ENCODE results near the gene ACSF2. TPM values are rescaled to one million over a fixed set of nuclear protein-coding genes. Genes with fewer than 3 reads are reported as not detected.
"Not testable (repeated sequence)": the region's sequence is repeated elsewhere in the genome, so short reads cannot be mapped to it uniquely, and the experiment has no call there.

The ACSF2 gene
- total RNA-seq, 1 donor from 2014 or later = 70.4 TPM

DNA sequence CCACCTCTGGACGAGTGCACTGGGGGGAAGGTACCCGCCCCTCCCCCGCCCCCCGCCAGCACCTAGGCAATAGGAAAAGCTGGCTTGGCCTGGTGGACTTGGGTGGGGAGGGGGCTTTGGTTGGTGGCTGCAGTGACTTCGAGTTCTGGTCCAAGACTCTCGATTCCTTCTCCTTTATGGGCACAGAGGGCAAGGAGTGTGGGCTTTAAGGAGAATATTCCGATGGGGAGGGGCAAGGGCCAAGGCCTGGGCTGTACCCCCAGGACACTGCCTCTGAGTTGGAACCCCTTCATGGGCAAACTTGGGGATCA lies 409 bp downstream of the ACSF2 start:
- peak; percentile 0 to 1 for ATAC-seq
- TF ChIP-seq, protein P1, sequence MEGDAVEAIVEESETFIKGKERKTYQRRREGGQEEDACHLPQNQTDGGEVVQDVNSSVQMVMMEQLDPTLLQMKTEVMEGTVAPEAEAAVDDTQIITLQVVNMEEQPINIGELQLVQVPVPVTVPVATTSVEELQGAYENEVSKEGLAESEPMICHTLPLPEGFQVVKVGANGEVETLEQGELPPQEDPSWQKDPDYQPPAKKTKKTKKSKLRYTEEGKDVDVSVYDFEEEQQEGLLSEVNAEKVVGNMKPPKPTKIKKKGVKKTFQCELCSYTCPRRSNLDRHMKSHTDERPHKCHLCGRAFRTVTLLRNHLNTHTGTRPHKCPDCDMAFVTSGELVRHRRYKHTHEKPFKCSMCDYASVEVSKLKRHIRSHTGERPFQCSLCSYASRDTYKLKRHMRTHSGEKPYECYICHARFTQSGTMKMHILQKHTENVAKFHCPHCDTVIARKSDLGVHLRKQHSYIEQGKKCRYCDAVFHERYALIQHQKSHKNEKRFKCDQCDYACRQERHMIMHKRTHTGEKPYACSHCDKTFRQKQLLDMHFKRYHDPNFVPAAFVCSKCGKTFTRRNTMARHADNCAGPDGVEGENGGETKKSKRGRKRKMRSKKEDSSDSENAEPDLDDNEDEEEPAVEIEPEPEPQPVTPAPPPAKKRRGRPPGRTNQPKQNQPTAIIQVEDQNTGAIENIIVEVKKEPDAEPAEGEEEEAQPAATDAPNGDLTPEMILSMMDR (IDR thresholded peaks at IDR 0.05) = no peak
- H3K27ac ChIP-seq = peak overlapping the region; percentile 87

GRCh38 chr17:50426814-50427787 lies 1.1 kb downstream of the ACSF2 start:
- intact Hi-C loops (cut with DNase I) = no loop called here

More for the DNA sequence above, 409 bp downstream of the ACSF2 start:
- H3K9me3 ChIP-seq = no peaks in the 10 kb centered on the region
- H3K27me3 ChIP-seq (ENCODE audit: low read depth) = no peaks in the 10 kb centered on the region
- H3K36me3 ChIP-seq = no peaks in the 10 kb centered on the region
- intact Hi-C loops (cut with DNase I) = no loop called here
- no peak for DNase-seq
- peaks cover 64% of the 10 kb centered on the region for H3K4me1 ChIP-seq
- peak overlapping the region; percentile 95 for H3K4me3 ChIP-seq

GRCh38 chr17:50428126-50428525 lies 2.1 kb downstream of the ACSF2 start:
- peak overlapping the region; percentile 87 for H3K27ac ChIP-seq
- ATAC-seq; DNase-seq; H3K36me3 ChIP-seq; H3K27me3 ChIP-seq (ENCODE audit: low read depth); H3K9me3 ChIP-seq; H3K4me3 ChIP-seq; intact Hi-C loops (cut with DNase I): not testable (repeated sequence)
- peaks cover 59% of the 10 kb centered on the region for H3K4me1 ChIP-seq

More at GRCh38 chr17:50426814-50427787, 1.1 kb downstream of the ACSF2 start:
- no peaks in the 10 kb centered on the region for H3K27me3 ChIP-seq (ENCODE audit: low read depth)
- TF ChIP-seq, protein P1 (IDR thresholded peaks at IDR 0.05) = no peak
- peak overlapping the region; percentile 95 for H3K4me3 ChIP-seq
- H3K36me3 ChIP-seq = no peaks in the 10 kb centered on the region
- peaks cover 59% of the 10 kb centered on the region for H3K4me1 ChIP-seq
- no peaks in the 10 kb centered on the region for H3K9me3 ChIP-seq
- H3K27ac ChIP-seq = peak overlapping the region; percentile 87
- DNase-seq = no peak
- peak; percentile 72 to 79 for ATAC-seq

DNA sequence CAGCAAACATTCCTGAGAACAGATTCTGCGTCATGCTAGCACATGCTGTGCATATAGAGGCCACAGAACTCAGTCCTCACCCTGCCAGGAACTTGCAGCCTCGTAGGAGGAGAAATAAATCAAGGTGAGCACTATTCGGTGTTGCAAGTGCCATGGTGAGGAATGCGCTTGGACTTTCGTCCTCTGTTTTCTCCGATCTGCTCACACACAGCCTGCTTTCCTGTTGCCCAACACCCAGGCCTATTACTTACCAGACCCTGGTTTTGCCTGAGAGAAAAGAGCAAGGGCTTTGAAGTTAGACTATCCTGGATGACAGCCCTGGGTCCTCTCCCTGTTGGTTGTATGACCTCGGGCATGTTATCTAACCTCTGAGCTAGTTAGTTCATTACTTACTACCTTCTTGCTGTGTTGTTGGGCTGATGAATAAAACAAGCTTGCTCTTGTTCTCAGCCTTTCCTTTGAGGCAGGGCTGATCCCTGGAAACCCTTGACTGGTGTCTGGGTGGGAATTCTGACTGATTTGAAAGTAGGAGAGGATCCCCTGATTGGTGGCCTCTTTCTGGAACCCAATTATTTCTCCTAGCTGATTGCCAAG lies 2.9 kb downstream of the ACSF2 start:
- Histone ChIP-seq H3K36me3 (no peaks in the 10 kb centered on the region), H3K9me3 (no peaks in the 10 kb centered on the region), H3K4me3 (no peak overlapping the region), H3K4me1 (peaks cover 54% of the 10 kb centered on the region), H3K27ac (peak overlapping the region; percentile 87), H3K27me3 (ENCODE audit: low read depth) (no peaks in the 10 kb centered on the region)
- ATAC-seq = peak; percentile 23 to 59
- TF ChIP-seq, protein P1 (IDR thresholded peaks at IDR 0.05) = no peak
- intact Hi-C loops (cut with DNase I) = no loop called here
- no peak for DNase-seq

DNA sequence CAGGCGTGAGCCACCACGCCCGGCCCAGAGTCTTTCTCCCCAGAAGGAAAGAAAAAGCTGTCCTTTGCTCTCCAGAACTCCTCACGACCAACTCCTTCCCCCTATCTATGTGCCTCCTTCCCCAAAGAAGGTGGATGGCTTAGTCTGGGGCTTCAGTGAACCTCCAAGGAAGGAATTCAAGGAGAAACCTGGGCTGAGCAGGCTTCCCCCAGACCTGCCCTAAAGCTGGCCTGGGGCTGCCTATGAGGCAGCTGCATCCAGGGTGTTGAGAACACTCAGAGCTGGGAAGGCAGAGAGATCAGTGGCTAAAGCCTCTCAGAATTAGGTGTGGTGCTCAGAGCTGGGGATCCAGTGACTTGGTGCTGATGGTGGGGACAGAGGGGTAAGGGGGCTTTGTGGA lies 3.8 kb downstream of the ACSF2 start:
- DNase-seq (no peak), ATAC-seq (no peak)
- H3K27ac ChIP-seq = no peak overlapping the region
- TF ChIP-seq, protein P1 (IDR thresholded peaks at IDR 0.05) = no peak
- no peak overlapping the region for H3K4me3 ChIP-seq
- H3K36me3 ChIP-seq = no peaks in the 10 kb centered on the region
- H3K27me3 ChIP-seq (ENCODE audit: low read depth) = no peaks in the 10 kb centered on the region
- no peaks in the 10 kb centered on the region for H3K9me3 ChIP-seq
- intact Hi-C loops (cut with DNase I) = no loop called here
- peaks cover 47% of the 10 kb centered on the region for H3K4me1 ChIP-seq

Measured in lower lobe of right lung (tissue), 2 donors.